GM18499 (cell line): ENCODE measurements around the gene ZNF215.
"Not testable (repeated sequence)": the region's sequence is repeated elsewhere in the genome, so short reads cannot be mapped to it uniquely, and the experiment has no call there.

ENCODE experiments used
- ATAC-seq: cut with Tn5 transposase; IDR thresholded peaks from one replicate; pipeline ENCODE4 v1.9.1; 2021; ENCODE audit warnings: moderate number of reproducible peaks; ENCODE audit not compliant: insufficient read depth, unreplicated experiment

The ZNF215 gene

GRCh38 chr11:6926208-6927029 is at the start of gene ZNF215:
TSS of gene ZNF215 (plus strand) at chr11:6926426. CDS start at chr11:6932273, 5,847 bp downstream.
- ATAC-seq: peak; percentile 36

DNA sequence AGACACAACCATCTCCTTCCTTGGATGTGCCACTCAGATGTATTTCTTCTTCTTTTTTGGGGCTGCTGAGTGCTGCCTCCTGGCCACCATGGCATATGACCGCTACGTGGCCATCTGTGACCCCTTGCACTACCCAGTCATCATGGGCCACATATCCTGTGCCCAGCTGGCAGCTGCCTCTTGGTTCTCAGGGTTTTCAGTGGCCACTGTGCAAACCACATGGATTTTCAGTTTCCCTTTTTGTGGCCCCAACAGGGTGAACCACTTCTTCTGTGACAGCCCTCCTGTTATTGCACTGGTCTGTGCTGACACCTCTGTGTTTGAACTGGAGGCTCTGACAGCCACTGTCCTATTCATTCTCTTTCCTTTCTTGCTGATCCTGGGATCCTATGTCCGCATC is 49.3 kb upstream of the ZNF215 start:
- no peak for ATAC-seq

DNA sequence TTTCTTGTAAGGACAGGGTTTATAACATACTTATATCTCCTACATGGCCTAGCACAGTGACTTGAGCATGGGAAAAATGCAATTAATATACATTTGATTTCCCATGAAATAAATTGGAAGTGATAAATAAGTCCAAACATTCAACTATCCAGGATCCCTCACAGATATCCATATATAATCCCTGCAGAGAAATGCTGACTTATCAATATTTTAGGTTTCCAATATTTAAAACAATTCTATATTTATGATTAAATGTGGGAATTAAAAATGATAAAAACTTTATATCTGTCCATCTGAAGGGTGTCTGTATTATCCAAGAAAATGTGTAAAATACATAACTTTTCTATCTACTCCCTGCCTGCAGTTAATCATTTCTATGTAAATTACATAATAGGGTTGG is 43.5 kb upstream of the ZNF215 start:
- ATAC-seq: no peak

DNA sequence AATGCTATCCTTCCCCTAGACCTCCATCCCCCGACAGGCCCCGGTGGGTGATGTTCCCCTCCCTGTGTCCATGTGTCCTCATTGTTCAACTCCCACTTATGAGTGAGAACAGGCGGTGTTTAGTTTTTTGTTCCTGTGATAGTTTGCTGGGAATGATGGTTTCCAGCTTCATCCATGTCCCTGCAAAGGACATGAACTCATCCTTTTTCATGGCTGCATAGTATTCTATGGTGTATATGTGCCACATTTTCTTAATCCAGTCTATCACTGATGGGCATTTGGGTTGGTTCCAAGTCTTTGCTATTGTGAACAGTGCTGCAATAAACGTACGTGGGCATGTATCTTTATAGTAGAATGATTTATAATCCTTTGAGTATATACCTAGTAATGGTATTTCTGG is 38.5 kb upstream of the ZNF215 start:
- not testable (repeated sequence) for ATAC-seq

- no peak for ATAC-seq
Measured at GRCh38 chr11:6888830-6889229, 37.4 kb upstream of the ZNF215 start.

DNA sequence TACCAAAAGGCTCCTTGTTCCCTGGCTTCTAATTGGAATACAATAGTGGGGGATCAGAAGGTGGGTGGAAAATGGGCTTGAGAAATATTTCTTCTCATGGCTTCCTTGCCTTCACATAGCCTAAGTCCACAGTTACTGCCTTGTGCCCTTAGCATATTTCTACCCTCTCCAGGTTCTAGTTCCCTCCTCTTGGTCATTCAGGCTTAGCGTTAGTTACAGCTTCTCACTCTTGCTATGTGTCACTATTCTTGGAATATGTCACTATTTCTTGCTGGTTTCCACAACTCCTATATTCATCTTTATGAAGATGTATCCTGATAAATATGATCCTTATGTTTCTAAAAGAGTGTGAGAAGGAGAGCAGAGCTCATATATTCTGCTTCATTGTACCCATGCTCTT is 36.4 kb upstream of the ZNF215 start:
- ATAC-seq: no peak

- ATAC-seq: no peak
Measured at GRCh38 chr11:6892400-6892799, 33.8 kb upstream of the ZNF215 start, which contains the start of gene OR2D2. TSS of gene OR2D2 (minus strand) at chr11:6892500. CDS start at chr11:6892500, 0 bp downstream.

DNA sequence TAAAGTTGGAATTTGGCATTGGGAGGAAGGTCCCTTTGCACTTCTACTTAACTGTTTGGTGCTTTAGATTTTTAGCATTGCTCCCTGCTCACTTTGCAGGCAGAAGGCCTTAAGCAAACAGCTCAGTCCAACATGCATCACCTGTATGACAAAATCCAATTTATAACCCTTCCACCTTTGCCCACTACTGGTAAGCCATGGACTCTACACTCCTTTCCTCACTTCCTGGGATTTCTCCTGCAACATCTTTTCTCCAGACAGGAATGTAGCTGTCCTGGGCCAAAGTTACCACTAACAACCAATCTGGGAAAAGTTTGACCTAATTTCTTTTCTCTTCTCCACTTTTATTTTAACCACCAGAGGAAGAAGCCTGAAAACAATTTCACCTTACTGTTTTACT is 32.1 kb upstream of the ZNF215 start:
- ATAC-seq: no peak

DNA sequence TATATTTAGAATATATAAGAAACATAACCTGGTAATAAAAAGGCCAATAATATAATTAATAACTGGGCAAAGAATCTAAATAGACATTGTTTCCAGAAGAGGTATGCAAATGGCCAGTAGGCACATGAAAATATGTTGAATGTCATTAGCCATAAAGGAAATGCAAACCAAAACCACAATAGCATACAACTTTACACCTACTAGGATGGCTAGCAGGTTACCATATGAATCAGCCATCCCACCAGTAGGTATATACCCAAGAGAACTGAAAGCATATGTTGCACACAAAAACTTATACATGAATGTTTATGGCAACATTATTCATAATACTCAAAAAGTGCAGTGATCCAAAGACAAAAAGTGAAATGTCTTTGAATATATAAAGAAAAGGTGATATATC is 31.2 kb upstream of the ZNF215 start:
- peak; percentile 88 for ATAC-seq

GRCh38 chr11:6898911-6899310 is 27.3 kb upstream of the ZNF215 start:
- no peak for ATAC-seq

GRCh38 chr11:6900327-6900999 is 25.8 kb upstream of the ZNF215 start:
- ATAC-seq: no peak

DNA sequence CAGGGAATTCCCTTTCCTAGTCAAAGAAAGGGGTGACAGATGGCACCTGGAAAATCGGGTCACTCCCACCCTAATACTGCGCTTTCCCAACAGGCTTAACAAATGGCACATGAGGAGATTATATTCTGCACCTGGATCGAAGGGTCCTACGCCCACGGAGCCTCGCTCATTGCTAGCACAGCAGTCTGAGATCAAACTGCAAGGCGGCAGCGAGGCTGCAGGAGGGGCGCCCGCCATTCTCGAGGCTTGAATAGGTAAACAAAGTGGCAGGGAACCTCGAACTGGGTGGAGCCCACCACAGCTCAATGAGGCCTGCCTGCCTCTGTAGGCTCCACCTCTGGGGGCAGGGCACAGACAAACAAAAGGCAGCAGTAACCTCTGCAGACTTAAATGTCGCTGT is 21.4 kb upstream of the ZNF215 start:
- ATAC-seq: not testable (repeated sequence)

- ATAC-seq: no peak
Measured at GRCh38 chr11:6911378-6911777, 14.8 kb upstream of the ZNF215 start.

GRCh38 chr11:6911948-6912347 is 14.3 kb upstream of the ZNF215 start:
- ATAC-seq: no peak

DNA sequence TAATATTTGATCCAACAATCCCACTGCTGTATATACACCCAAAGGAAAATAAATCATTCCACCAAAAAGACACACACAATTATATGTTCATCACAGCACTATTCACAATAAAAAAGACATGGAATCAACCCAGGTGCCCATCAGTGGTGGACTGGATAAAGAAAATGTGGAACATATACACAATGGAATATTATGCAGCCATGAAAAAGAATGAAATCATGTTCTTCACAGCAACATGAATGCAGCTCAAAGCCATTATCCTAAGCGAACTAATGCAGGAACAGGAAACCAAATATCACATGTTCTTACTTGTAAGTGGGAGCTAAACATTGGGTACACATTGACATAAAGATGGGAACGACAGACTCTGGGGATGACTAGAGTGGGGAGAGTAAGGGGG is 6.5 kb upstream of the ZNF215 start:
- no peak for ATAC-seq

DNA sequence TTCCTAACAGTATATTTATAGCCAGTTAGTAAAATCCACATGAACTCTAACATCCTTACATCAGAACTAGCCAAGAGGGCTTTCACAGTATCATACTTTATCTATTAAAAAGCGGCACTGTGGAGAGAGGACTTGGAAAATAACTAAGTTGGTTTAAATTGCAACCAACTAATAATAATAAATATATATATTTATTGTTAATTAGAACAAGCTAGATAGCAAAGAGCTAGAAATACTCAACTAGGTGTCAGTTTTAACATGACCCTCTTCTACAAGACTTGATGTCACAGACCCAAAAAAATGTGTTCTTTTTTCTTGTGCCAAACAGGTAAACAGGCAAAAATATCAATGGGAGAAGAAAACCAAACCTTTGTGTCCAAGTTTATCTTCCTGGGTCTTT is 5.5 kb upstream of the ZNF215 start, which contains the start of gene OR2D3:
OR2D3 (plus strand) TSS at position 301 of the 400 bp plus-strand sequence; CDS start at position 301, 0 bp downstream.
- no peak for ATAC-seq

GRCh38 chr11:6925007-6925577 is 1.1 kb upstream of the ZNF215 start:
- no peak for ATAC-seq

DNA sequence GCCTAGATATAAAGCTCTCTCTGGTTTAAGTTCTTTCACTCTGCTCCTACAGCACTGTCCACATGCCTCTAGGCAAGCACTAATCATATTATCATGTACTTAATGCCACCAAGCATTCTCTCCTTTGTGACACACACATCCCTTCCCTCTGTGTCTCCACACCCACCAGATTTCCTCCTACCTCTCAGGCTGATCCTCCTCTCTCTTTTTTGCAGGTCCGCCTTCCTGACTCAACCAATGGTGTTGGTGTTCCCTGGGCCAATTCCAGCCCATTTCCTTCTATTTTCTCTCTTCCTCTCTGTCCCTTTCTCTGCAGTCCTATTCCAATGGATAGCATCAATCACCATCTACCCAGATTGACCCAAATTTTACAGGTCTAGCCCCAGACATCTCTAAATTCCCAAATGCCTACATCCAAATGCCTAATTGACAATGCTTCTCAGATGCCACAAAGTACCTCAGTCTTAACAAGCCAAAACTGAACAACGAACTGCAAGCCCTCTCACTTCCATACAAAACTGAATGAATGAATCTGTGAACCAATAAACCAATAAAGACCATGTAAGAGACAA is 504 bp upstream of the ZNF215 start:
- no peak for ATAC-seq

- ATAC-seq: no peak
Measured at GRCh38 chr11:6927030-6927617, 898 bp downstream of the ZNF215 start.

DNA sequence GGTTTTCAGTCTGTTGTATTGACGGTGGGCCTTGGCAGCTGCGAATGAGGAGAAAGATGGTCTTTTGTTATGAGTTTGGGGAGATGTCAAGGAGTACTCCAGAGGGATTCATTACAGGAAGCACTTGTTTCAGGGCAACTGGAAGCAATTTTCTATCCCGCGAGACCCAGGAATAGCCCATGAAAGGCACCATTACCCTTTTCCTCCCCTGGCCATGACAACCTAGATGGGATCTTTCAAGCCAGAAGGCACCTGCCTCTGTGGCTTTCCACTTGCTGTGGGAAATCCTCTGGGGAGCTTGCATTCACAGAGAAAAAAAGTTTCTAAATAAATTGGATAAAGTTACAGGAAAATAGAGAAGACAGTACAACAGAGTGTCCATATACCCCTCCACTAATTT is 2.7 kb downstream of the ZNF215 start:
- ATAC-seq: no peak
